GM19324 (cell line): ENCODE data around the gene HOXB7.

Experiments
- ATAC-seq: cut with Tn5 transposase; IDR thresholded peaks from one replicate; pipeline ENCODE4 v1.9.1; 2021; ENCODE audit warnings: mild to moderate bottlenecking, moderate library complexity; ENCODE audit not compliant: unreplicated experiment, low FRiP score

HOXB7 gene

DNA sequence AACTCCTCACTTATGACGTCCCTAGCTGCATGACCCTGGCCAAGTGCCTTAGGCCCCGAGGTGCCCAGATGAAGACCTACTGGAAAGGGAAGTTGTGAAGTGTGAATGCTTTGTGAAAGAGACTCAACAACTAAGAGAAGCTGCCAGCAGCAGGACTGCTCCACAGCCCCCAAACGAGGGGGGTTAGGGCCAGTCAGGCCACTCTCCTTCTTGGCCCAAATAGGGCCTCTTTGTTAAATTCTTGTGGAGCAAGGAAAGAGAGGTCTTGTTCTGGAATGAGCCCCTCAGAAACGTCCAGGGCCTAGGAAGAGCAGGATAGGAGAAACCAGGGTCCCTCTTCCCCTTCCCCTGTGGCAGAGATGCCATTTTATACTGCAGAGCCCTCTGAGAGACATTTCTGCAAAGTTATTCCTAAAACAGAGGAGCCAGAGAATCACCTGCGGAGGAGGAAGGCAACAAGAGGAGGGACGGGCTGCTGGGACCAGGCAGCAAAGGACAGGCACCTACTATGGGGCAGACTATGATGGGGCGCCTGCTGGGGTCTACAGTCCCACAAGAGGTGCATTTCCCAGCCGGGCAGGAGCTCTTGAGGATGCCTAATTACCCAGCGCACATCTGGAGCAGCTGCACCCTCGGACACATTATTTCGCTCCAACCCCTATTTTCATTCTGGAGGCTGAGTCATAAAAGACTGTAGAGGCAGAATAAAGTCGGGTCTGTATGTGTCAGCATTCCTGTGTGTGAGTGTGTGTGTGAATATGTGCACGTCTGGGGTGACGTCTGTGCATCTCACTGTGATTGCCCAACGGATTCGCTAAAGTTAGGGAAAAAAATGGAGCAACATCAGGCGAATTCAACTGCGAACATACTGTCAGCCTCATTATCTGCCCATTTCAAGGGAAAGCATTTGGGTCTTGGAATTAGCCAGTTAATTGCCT is 26.8 kb upstream of the HOXB7 start:
- no peak for ATAC-seq

DNA sequence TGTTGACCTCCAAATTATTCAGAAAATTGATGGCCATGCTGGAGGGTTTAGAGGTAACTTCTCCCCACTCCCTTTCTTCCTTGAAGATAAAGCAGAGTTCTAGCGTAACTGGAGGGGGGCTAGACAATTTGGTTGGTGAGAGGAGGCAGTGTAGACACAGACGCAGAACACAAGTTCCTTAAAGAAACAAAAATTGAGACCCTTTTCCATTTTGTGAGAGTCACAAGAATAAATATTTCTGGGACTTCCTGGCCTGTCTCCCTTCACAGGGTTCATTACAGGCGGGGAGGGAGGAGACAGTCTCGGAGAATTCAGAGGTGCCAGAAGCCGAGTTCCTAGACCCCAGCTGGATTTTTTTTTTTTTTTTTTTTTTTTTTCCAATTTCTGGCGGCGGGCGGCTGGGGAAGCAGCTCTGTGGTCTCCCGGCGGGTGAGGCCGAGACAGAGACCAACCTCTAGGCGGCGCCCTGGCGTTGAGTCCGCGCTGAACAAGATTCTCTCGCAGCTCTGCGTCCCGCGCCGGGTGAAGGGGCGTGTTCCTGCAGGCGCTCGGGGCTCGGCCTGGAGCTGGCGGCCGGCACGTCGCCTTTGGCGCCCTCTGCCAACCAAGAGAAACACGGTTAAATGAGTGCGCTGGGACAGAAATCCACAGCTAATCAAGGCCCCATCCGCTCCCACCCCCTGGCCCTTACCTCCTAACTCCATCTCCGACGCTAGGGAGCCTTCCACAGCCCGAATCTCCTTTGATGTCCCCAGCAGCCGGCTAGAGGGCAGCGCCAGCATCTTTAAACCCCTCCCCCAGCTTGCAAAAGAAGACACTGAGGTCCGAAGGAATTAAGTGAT is 25.6 kb upstream of the HOXB7 start:
- ATAC-seq = no peak

DNA sequence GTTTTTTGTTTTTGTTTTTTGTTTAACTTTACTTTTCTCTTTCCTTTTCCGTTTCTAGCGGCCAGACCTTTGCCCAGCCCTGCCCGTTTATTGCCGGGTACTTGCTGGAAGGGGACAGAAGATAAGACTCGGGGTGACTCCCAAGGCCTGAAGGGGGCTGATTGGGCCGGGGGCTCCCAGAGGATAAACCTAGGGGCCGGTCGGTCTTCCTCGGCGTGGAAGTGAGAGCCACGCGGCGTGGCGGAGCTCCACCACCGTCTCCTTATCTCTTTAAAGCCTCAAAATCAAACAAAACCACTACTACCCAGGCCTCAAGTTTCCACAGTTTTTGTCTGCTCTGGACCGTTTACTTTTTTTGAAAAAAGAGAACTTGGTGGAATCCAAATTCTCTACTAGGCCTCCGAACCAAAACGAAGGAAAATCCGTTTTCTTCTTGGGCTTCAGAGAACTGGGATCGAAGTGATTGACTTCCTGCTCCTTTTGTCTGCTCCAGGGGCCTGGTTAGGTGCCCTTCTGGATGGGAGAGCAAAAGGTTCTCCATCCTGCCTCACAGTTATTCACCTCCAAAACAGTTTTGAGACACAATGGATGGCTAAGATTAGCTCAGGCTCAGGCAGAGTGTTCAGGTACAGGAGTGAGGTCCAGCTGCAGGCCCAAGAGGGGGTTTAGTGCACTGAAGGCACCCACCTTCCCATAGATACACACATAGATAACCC is 23.8 kb upstream of the HOXB7 start:
- no peak for ATAC-seq

DNA sequence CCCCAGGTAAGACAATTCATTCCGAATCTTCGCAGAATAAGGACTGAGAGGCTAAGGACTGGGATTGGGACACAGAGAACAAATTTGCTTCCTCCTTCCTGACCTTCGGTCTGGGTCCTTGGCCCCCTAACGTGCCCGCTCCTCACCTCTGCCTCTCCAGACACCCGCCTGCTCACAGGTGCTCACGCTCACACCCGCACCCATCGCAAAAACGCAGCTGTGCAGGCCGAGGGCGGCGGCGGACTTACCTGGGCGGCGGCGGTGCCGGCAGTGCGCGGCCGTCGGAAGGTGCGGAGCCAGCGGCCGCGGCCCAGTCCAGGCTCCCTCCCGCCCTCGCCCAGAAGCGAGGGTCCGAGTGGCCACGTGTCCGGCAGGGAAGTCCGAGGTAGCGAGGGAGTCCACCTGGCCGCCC is 22.5 kb upstream of the HOXB7 start:
- no peak for ATAC-seq

DNA sequence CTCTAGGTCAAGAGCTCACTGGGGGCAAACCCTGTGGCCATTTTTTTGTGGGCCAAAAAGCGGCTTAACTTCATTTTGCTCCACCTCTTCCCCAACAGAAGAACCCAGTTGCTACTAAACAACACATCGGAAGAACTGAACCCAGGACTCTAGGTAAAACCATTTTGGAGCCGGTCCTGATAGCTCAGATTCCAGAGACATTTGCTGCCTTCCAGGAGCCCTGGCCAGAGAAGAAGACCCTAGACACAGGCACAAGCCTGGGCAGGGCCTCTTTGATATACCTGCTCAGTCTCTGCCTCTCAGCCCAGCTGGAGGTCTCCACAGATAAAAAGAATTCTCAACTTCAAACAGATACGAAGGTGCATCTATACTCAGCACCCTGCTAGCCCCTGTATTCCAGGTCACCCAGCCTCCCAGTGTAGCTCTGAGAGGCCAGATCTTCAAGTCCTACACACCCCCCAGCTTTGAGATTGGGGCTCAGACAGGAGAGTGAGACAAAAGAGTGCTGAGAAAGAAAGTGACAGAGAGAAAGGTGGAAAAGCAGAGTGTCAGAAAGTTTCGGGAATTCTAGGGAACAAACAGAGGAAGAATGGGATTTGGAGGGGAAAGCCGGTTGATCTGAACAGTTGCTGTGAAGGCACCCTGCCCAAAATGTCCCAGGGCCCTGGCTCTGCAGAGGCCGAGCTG is 21.9 kb upstream of the HOXB7 start:
- ATAC-seq = no peak

DNA sequence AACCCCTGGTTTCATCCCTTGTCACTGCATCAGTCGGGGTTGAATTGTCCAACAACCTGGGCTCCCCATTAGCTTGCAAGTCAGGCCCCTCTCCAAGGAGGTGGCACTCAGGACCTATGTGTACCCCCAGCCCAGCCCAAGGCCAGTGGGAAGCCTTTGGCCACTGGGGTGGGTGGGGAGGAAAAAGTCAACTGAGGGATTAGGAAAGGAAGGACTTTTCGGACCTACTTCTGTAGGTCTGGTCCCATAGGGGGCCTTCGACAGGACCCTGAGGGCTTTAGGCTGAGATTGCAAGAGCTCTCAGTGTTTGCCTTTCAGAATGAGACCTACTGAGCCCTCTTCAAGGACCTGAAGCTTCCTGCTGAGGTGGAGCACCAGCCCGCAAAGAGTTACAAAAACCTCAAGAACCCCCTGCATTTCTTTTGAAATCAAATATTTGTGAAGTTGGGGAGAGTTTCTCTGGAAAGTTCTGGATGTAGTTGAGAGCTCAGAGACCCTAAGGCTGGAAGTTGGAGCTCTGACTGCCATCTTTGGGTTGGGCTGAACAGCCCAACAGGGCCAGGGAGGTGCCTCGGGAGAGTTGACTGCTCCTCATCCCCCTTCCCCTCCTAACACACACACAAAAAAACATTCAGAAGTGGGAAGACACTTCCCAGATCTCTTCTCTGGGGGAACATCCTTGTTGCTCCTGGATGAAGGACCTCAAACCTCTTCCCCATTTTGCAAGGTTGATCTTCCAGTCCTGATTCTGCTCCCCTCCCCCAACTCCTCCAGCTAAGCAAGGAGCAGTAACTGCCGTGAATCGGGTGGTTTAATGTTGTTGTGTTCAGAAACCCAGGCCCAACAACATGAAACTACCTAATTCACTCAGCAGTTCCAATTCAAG is 21.1 kb upstream of the HOXB7 start:
- no peak for ATAC-seq

DNA sequence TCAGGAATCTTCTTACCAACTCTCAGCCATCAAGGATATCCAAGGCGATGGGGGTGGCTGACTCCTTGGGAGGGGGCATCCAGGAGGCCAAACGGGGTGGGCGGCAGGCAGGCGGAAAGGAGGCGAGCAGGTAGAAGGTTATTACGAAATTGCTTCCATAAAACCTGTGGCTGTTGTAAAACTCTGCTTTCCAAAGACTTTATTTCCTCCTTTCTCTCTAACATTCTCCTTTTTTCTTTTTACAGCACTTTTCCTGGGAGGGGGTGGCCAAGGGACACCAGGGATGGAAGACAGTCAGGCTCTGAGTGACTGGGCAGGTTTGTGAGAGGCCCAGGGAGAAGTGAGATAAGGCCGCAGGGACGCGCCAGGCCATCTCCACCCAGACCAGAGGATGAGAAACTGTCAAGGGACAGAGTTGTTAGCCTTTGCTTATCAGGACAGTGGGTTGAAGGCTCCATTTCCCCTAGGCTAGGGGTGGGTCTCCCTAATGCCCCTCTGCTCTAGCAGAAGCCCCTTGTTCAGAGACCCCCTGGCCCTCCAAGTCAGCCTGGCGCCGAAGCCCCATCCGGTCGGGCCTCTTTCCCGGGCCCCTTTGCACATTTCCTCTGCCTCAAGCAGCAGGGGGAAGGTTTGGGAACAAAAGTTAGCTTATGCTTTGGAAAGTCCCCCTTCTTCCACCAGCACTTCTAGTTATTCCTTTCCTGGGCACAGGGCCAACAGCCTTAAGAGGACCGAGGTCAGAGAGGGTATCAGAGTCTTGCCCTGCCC is 20.3 kb upstream of the HOXB7 start:
- no peak for ATAC-seq

DNA sequence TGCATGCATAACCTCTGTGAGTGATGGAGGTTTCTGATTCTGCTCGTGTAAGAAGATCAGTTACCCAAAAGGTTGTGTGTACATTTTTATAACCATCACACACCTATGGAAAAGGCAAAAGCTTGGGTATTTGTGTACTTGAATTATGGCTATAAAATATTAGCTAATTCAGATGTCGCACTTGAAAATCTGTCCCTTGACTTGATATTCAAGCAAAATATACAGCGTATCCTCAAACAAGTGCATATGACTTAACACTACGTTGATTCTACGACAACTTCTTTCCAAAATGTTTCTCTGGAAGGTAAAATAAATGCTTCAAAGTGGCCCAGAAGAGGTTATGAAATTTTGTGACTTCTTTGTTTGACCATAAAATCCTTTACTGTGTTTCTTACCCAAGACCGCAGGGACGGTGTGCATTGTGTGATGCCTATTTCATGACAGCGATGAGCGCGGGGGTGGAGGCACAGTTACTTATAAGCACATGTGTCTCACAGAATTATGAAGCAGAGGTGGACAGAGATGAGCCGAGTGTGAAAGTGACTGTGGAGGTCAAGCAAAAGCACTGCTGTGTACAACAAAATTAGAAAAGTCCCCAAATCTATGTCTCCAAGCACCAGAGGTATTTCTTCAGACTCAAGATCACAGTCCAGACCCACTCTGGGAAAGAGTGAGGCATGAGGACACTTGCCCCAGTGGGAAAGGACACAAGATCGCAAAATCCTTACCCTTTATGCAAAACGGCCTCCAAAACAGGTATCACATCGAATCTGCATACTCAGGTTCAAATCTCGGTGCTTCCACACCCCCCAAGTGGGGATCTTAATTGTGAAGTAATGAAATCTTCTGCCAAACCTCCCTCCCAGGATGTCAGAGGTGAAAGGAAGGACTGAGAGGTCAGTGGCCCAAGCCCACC is 19.4 kb upstream of the HOXB7 start:
- no peak for ATAC-seq

DNA sequence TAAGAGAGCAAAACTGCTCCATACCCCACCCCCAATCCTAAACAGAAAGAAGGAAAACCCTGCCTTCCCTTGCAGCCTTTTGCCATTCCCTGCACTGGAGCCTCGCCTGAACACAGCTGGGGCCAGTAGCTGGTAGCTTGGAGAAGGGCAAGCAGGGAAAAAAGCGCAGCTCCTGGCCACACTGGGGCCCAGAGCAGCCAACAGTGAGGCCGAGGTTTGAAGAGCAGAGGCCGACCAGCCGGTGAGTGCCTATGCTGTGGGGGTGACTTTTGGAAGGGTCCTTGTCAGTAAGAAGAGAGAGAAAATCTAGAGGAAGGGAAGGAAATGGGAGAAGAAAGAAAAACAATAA is 18.6 kb upstream of the HOXB7 start:
- ATAC-seq = no peak

DNA sequence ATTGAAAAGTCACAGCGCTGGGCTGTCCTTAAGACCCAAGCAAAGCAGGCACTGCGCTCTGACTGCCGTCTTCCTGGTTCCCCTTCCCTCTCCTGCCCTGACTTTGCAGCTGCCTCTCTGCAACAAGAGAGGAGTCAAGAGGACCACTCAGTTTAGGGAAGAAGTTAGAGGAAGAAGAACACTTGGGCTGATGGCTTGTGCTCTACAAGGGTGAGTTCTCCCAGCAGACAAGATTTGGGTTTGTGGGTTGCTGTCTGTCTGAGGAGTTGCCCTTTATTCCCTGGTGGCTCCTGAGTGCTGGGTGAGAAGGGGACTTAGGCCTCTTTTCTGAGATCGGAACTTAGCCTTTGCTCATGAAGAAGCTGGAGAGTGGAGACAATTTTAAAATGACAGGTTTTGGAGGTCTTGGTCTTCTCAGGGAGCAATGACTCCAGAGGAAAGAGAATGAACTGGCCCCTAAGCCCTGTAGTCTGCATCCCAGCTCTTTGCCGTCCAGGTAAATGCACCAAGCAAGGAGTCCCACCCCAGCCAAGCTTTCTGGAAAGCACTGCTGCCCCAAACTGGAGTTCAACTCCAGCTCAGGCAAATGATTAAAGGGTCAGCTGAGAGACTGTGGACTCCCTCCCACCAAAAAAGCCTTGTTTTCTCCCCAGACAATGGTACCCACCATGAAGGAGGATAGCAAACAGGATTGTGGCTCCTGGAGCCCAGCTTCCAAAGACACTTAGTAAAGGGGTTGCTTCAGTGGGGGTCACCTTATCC is 18.0 kb upstream of the HOXB7 start:
- no peak for ATAC-seq

DNA sequence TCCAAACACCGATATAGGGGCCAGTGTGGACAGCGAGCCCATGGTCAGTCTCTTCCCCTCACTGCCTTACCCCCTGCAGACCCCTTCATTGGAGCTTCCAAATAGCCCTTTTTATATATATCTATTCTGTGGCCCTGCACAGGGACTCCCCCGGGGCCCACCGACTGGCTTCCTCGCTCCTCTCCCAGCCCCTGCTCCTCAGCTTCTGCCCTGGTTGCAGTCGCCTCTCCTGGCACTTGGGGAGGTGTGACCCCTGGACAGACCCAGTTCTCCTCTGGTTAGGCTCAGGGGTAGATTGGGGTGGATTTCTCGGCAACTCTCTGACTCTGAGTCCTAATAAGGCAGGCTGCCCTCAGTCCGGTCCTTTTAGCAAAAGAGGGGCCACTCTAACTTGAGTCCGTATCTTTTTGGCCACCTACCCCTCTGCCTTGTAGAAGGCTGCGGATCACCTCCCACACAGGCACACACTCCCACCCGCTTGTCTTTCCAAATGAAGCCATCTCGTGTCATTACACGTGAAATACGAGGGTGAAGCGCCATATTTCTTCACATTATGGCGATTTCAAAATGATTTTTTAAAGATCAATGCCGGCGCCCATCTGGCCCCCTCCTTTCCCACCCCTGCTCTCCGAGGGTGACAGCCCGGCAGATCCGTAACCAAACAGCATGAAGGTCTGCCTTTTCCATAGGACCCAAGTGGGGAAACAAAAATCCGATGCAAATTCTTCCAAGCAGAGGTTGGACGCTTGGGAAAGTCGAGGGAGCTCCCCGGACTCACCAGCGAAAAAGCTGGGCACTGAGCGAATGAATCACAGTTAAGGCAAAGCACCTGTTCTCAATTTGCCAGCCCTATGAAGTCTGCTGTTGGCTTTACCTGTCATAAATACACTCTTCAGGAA is 17.1 kb upstream of the HOXB7 start:
- ATAC-seq = no peak

DNA sequence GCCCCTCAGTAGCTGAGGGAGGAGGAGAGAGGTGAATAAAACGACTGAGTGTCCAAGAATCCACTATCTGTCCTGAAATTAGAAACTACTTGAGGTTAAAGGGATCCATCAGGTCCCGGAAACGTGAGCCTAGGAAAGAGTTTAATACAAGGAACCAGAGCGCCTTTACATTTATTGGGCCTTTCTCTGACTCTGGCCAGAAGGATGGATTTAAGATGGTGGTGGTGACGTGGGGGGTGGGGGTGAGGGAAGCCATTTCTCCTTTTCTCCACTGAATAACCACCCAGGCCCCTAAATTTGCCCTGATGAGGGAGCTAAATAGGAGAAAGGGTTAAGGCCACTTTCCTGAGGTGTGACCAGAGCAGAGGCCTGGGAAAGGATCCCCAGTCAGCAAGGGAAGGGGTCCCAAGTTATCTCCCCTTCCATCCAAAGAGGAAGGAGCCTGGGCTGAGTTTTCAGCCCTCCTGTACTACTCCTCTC is 16.3 kb upstream of the HOXB7 start:
- no peak for ATAC-seq

DNA sequence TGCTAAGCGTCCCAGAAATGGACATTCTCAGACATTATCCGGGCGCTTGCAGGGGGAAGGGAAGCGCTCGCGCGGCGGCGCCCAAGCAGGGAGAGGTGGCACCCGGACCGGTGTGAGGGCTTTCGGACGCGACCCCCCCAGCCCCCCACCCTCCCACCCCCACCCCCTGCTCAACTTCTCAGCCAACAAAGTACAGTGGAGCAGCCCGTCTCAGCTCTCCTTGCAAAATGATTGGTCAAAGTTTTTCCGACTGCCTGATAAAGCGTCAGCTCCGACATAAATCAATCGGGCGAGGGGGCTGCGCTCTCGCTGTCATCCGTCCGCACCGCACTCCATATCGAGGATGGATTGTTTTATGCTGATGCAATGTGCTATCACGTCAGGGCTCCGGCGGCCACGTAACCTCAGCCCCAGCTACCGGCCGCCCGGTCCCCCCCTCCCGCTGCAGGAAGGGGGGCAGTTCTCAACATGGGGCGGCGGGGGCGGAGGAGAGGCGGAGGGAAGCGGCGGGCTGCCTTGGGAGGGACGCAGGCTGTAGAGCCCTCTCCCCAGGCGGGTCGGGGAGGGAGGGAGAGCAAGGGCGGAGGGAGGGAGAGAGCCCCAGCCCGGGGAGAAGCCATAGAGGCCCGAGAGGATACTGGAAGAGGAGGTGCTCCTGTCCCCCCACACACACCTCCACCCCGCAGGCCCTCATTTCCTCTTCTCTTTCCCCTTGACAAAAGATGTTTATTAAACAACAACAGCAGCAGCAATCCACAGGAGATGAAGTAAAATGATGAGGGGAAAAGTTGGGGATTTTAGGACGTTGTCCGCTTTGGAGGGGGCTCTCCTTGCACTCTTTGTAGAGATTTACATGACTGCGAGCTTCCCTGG is 15.7 kb upstream of the HOXB7 start, which contains the start of gene HOXB9:
Gene HOXB9 (minus strand): TSS at position 114 of the 873 bp plus-strand sequence. CDS start 89 bp downstream, at position 25.
- peak; percentile 17 for ATAC-seq

DNA sequence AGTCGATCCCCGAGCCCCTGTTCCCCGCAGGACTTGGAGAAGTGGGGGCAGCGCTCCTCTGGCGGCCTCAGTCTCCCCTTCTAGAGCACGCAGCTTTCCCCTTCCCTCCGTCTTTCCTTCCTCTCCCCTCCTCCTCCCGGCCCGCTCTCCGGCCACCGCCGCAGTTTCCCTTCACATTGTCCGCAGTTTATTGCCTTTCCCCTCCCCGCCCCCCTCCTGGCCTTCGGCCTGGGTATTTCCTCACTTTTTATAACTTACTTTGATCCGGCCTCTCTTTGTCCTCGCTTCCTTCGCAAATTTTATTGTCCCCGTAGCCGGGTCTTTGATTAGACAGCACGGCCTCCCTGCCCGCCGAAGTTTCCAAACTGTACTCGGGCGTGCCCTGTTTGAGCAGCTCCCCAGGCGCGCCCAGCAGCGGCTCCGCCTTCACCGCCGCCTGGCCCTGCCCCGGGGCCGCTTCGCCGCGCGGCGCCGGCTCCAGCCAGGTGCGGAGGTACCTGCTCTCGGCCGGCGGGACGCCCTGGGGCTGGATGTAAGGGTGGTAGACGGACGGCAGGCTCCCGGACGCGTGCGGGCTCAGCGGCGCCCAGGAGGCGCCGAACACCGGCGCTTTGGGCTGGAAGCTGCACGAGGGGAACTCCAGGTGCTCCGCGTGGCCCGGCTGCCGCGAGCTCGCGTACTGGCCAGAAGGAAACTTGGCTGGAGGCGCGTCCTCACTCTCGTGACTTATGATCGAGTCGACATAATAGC is 14.9 kb upstream of the HOXB7 start:
- peak; percentile 43 for ATAC-seq
